ENCODE data around the gene HELZ2.
"Not testable (repeated sequence)": the region's sequence is repeated elsewhere in the genome, so short reads cannot be mapped to it uniquely, and the experiment has no call there.

HELZ2 gene

GRCh38 chr20:63579017-63579694, 5.1 kb upstream of the HELZ2 start:
- DNase-seq (ENCODE audit: low read depth in 1 of 2, low spot score in 1 of 2), result no peak

- DNase-seq (ENCODE audit: low read depth in 1 of 2, low spot score in 1 of 2), result no peak
Measured at GRCh38 chr20:63578224-63579016, 4.4 kb upstream of the HELZ2 start.

- DNase-seq (ENCODE audit: low read depth in 1 of 2, low spot score in 1 of 2), result no peak
Measured at GRCh38 chr20:63577317-63577894, 3.4 kb upstream of the HELZ2 start.

- DNase-seq (ENCODE audit: low read depth in 1 of 2, low spot score in 1 of 2), result no peak
Measured at GRCh38 chr20:63576311-63576710, 2.3 kb upstream of the HELZ2 start.

- DNase-seq (ENCODE audit: low read depth in 1 of 2, low spot score in 1 of 2), result no peak
Measured at GRCh38 chr20:63574829-63575743, 1.0 kb upstream of the HELZ2 start.

- no peak for DNase-seq (ENCODE audit: low read depth in 1 of 2, low spot score in 1 of 2)
Measured at GRCh38 chr20:63573647-63574131, 350 bp downstream of the HELZ2 start.

GRCh38 chr20:63572788-63573646, 1.0 kb downstream of the HELZ2 start:
- DNase-seq (ENCODE audit: low read depth in 1 of 2, low spot score in 1 of 2), result no peak

GRCh38 chr20:63572071-63572787, 1.8 kb downstream of the HELZ2 start:
- DNase-seq (ENCODE audit: low read depth in 1 of 2, low spot score in 1 of 2), result no peak

- not testable (repeated sequence) for DNase-seq (ENCODE audit: low read depth in 1 of 2, low spot score in 1 of 2)
Measured at GRCh38 chr20:63571087-63571478, 3.0 kb downstream of the HELZ2 start.

GRCh38 chr20:63570281-63571086, 3.6 kb downstream of the HELZ2 start:
- no peak for DNase-seq (ENCODE audit: low read depth in 1 of 2, low spot score in 1 of 2)

GRCh38 chr20:63568986-63569949, 4.8 kb downstream of the HELZ2 start:
- no peak for DNase-seq (ENCODE audit: low read depth in 1 of 2, low spot score in 1 of 2)

GRCh38 chr20:63568170-63568981, 5.7 kb downstream of the HELZ2 start:
- DNase-seq (ENCODE audit: low read depth in 1 of 2, low spot score in 1 of 2), result no peak

- peak; percentile 21 to 22 for DNase-seq (ENCODE audit: low read depth in 1 of 2, low spot score in 1 of 2)
Measured at GRCh38 chr20:63567386-63568169, 6.5 kb downstream of the HELZ2 start.

GRCh38 chr20:63567136-63567385, 7.0 kb downstream of the HELZ2 start:
- no peak for DNase-seq (ENCODE audit: low read depth in 1 of 2, low spot score in 1 of 2)

- no peak for DNase-seq (ENCODE audit: low read depth in 1 of 2, low spot score in 1 of 2)
Measured at GRCh38 chr20:63566395-63567135, 7.5 kb downstream of the HELZ2 start.

Measured in activated CD4-positive, alpha-beta T cell treated with anti-CD3 and anti-CD28 coated beads, Interleukin-2, amount 50 U/mL, for 24 hours (primary cell).